GM19468 (cell line): ENCODE results near the gene AGRN.
"Not testable (repeated sequence)": the region's sequence is repeated elsewhere in the genome, so short reads cannot be mapped to it uniquely, and the experiment has no call there.

ENCODE experiments used
- ATAC-seq: cut with Tn5 transposase; IDR thresholded peaks from one replicate; pipeline ENCODE4 v1.9.1; 2021; ENCODE audit warnings: mild to moderate bottlenecking, moderate library complexity, moderate number of reproducible peaks; ENCODE audit not compliant: unreplicated experiment; ENCODE audit errors: extremely low read depth

The AGRN gene

DNA sequence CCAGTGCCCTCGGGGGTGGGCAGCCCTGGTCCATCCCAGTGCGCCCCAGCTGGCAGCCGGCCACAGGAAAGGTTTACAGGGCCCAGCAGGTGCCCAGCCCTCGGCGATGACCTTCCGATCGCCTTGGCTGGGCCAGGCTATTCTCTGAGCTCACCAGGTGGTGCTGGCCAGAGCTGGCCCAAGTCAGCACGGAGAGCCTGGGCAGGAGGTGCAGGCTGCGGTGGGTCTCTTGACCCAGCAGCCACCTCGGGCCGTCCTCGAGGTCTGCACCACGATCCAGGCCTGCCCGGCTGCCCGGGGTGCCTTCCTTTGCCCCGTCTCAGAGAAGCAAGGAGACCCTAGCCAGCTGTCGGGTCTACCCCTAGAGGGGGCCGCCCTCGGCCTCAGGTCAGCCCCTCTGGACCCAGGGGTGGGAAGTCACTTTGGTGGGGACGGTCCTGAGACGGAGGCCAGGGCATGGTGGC is 38.4 kb upstream of the AGRN start:
- ATAC-seq = no peak

DNA sequence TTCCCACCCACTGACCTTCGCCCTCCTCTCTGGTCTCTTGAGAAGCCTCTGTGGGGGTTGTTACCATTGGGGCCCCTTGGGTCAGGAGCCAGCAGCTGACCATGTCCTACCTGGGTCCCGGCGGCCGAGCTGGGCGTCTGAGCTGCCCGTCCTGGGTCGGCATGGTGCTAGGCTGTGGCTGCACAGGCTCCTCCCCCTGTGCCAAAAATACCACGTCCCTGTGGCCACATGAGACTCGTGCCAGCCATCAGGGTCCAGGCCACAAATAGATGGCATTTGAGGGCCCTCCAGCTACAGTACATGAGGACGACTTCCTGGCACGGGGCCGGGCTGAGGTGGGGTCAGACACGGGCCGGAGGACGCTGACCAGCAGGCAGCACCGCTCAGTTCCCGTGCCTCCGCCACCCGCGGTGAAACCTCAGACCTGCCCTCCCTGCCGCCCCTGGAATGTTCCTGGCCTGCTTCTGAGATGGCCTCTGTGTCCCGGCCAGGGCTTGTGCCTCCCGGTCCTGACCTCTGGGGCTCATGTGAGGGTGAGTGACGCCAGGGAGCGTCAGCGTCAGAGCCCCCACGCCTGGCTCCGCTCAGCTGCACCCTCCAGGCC is 37.9 kb upstream of the AGRN start, which contains the start of gene PERM1:
TSS of gene PERM1 (minus strand) at position 139 of the 604 bp plus-strand sequence. CDS start 1,064 bp downstream, outside the sequence.
- no peak for ATAC-seq

DNA sequence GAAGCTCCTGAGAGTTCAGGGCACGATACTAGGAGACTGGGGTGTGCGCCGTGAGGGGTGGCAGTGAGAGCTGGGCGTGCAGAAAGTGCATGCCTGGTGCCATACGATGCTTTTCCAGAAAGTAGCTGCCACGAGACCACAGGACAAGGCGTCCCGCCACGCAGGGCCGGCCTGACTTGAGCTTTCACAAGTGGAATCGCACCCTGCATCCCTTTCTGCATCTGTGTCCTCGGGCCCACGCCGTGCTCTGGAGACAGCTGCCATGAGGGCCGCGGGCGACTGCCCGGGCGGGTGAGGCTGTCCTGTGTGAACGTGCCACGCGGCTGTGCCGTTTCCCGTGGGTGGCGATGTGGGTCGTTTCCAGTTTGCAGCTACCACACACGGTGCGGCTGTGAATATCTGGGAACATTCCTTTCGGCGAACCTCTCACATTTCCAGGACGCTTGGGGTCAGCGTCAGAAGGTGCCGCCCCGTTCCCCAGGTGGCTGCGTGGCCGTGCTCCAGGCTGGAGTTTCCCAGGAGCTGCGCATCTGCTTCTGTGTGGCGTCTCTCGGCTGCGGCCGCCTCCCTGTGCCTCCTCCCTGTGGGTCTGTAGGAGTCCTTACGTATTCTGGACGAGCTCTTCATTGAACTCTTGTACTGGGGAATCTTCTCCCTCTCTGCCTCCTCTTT is 37.0 kb upstream of the AGRN start:
- no peak for ATAC-seq

DNA sequence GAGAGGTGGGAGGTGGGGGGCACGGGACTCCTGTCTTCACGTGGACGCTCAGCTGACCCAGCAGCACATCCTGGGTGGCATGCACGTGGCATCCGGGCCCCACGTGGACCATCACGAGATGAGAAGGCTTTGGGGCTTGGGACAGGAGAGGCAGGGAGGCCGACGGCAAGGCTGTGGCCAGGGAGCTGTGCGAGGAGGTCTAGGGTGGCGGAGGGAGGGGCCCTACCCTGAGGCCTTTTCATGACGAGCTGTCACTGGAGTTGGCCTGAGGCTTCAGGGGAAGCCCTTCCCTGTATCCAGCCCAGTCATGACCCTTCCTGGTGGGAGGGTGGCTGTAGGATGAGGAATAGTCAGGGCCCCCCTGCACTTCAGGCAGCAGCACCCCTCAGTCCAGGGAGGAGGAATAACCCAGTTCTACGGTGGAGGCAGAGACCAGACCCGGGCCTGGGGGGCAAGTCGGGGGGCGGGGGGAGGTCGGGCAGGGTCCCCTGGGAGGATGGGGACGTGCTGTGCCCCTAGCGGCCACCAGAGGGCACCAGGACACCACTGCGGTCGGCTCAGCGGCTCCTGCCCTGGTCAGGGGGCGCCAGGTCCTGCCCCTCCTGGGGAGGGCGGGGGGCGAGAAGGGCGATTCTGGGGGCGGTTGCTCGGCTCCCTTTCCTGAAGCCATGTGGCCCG is 36.0 kb upstream of the AGRN start:
- ATAC-seq = no peak

DNA sequence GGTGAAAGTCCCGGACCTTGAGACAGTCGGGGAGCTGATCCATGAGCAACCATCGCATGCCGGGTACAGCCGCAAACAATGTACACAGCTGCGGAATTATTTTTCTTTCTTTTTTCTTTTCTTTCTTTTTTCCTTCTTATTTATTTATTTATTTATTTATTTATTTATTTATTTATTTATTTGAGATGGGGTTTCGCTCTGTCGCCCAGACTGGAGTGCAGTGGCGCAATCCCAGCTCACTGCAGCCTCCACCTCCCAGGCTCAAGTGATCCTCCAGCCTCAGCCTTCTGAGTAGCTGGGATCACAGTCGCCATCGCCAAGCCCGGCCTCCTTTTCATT is 35.5 kb upstream of the AGRN start:
- no peak for ATAC-seq

DNA sequence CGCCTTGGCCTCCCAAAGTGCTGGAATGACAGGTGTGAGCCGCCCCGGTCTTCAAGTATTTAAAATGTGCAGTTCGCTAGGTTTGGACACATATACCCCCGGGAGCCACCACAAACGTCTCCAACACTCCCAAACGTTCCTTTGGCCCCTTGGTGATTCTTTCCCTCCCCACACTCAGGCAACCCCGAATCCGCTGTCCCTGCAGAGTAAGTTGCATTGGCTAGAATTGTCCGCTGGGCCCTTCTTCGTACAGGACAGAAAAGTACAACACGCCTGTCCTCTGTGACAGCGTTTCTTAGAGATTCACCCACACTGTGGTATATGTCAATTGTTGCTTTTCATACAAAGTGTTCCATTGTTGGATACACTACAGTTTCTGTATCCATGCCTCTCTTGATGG is 34.8 kb upstream of the AGRN start:
- no peak for ATAC-seq

DNA sequence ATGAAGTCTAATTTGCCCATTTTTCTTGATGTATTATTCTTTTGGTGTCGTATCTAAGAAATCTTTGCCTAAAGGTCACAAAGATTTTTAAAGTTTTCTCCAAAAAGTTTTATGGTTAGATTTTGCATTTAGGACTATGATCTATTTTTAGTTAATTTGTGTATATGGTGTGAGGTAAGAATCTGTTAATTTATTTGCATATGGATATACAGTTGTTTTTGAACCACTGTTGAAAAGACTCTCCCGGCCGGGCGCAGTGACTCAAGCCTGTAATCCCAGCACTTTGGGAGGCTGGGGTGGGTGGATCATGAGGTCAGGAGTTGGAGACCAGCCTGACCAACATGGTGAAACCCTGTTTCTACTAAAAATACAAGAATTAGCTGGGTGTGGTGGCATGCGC is 31.9 kb upstream of the AGRN start:
- ATAC-seq = not testable (repeated sequence)

DNA sequence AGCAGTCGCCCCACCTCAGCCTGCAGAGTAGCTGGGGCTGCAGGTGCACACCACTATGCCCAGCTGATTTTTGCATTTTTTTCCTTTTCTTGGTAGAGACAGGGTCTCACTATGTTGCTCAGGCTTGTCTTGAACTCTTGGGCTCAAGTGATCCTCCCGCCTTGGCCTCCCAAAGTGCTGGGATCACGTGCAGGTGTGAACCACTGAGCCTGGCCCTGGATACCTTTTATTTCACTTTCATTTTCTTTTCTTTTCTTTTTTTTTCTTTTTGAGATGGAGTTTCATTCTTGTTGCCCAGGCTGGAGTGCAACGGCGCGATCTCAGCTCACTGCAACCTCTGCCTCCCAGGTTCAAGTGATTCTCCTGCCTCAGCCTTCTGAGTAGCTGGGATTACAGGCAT is 28.6 kb upstream of the AGRN start:
- not testable (repeated sequence) for ATAC-seq

DNA sequence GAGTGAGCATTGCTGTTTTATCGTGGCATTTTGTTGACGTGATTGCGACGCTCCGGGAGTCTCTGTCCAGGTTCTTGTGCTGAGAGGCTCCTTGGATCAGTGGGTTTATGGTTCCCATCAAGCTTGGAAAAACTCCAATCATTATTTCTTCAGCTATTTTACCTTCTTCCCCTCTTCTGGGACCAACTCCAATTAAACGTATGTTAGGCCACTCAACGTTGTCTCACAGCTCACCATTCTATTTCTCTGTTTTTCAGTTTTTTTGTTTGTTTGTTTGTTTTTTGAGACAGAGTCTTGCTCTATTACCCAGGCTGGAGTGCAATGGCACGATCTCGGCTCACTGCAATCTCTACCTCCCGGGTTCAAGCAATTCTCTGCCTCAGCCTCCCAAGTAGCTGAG is 28.0 kb upstream of the AGRN start:
- no peak for ATAC-seq

DNA sequence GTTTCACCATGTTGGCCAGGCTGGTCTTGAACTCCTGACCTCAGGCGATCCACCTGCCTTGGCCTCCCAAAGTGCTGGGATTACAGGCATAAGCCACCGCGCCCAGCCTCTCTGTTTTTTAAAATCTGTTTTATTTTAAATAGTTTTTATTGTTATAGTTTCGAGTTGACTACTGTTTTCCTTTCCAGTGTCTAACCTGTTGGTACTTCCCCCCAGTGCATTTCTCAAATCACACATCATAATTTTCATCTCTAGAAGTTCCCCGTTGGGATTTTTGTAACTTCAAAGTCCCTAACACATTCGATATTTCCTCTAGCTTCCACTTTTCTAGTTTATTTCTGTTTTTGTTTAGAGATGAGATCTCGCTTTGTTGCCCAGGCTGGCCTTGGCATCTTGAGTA is 27.6 kb upstream of the AGRN start:
- ATAC-seq = no peak

DNA sequence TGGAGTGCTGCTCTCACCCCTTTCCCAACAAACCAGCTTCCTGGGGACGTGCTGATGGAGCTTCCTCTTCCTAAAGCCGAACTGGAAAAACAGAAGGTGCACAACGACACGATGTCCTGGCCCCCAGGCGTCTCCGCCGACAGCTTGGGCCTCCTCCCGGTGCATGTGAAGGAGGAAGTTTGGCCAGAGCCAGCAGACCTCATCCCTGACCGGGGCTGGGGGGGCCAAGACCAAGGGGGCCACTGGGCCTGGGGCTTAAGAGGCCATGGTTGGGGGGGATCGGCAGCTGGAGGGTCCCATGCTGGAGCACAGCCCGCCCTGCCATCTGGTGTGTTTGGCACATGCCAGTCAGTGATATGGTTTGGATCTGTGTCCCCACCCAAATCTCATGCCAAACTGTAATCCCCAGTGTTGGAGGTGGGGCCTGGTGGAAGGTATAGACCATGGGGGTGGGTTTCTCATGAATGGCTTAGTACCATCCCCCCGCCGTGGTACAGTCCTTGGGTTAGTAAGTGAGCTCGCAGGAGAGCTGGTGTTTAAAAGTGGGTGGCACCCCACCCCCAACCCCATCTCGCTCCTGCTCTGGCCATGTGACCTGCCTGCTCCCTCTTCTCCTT is 26.4 kb upstream of the AGRN start:
- no peak for ATAC-seq

DNA sequence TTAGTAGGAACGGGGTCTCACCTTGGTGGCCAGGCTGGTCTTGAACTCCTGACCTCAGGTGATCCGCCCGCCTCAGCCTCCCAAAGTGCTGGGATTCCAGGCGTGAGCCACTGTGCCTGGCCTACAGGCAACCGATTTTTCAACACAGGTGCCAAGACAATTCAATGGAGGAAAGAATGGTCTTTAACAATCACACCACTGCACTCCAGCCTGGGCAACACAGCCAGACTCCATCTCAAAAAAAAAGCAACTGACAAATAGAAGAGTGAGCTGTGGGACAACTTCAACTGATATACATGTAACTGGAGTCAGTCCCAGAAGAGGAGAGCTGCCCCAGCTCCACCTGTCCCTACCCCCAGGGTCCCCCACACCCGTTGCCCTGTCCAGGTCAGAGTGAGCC is 25.4 kb upstream of the AGRN start:
- ATAC-seq = not testable (repeated sequence)

DNA sequence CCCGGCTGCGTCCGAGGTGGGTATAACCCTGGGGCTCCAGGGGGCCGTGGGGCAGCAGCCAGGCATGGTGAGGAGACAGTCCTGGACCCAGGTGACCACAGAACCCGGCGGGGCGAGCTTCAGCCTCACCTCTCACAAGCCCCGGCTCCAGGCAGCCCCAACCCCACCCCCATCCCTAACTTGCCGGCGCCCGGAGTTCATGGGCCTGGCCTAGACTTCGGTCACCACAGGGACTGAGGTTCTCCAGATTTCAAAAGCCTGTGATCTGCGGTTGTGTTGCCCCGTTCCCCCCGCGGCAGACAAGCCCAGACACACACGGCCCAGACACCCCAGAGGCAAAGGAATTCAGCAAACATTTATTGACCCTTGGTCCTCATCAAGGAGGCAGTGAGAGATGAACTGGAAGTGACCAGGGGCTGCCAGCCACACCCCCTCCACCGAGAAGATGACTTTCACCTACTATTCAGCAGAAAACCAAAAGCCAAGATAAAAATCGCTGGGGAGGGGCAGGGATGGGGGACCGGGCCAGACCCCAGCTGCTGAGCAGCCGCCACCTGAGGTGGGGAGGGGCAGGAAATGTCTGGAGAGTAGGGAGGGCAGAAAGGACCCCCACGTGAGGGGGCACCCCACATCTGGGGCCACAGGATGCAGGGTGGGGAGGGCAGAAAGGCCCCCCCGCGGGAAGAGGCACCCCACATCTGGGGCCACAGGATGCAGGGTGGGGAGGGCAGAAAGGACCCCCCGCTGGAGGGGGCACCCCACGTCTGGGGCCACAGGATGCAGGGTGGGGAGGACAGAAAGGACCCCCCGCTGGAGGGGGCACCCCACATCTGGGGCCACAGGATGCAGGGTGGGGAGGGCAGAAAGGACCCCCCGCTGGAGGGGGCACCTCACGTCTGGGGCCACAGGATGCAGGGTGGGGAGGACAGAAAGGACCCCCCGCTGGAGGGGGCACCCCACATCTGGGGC is 24.0 kb upstream of the AGRN start:
- no peak for ATAC-seq

DNA sequence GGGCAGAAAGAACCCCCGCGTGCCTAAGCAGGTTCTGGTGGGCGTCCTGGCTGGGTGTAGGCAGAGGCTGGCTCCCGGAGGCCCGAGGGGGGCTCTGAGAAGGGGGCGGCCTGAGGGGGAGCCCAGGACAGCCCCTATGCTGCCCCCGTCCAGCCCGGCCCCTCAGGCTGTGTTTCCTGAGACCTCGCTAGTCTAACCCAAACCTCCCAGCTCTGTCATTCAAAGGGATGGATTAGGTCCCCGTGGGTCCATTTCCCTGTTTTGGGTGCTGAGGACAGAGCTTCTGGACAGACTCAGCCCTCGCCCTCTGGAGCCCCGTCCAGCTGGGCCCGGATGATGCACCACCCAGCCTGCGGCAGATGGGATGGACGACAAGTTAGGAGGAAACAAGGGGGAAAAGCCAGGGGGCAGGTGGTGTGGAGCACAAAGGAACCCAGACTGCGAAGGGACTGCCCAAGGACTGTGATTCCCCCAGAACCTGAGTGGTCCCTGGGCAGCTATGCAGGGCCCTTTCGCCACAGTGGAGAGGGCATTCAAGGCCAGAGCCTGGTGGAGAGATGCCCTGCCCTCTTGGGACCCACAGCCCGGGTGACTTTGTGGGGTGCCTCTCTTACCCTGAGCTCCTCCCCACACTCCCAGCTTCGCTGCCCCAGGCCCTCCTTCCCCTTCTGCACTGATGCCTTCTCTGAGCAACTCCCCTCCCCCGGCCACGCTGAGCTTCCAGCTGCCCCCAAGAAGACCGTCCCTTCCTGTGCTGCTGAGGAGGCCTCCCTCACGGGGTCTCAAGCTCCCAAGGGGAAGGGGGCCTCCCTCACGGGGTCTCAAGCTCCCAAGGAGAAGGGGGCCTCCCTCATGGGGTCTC is 22.8 kb upstream of the AGRN start:
- ATAC-seq = no peak

DNA sequence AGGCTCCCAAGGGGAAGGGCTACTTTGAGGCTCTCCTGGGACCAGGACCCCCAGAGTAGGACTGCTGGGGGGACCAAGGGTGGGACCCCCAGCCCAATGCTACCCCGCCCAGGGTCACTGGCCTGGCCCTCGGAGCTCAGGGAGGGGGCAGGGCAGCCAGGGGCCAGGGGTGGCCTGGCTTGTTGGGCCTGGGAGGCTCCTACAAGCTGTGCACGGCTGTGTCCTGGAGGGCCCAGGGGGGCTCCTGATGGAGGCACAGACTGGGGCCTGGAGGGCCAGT is 22.3 kb upstream of the AGRN start:
- ATAC-seq = no peak

DNA sequence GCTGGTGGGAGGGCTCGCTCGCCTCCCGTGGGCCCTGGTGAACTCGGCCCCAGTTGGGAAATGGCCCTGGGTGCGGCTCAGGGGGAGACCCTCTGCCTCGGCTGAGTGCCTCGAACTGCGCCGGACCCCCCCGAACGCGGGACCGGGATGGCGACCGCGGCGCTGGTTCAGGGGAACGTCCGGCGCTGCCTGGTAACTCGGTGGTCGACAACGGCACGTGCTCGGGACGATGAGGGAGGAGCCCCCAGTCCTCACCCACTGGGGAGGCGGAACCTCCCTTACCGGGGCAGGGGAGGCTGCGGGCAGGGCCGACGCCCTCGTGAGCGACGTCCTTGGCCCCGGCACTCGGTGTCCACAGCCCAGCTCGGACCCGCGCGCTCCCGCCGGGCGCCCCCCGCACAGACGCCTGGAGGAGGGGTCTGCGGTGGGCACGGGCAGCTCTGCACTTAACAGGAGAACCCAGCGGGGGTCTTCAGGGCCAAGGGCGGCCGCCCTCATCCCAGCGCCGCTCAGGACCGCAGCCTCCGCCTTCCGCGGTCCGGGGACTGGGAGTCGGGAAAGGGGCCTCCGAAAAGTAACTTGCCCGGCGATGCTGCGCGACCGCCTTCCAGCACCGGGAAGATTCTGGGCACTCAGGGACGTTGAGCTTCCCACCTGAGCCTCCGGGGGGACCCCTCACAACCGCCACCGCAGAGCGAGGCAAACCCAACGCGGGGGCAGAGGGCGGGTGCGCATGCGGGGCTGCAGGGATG is 21.8 kb upstream of the AGRN start:
- ATAC-seq = no peak

DNA sequence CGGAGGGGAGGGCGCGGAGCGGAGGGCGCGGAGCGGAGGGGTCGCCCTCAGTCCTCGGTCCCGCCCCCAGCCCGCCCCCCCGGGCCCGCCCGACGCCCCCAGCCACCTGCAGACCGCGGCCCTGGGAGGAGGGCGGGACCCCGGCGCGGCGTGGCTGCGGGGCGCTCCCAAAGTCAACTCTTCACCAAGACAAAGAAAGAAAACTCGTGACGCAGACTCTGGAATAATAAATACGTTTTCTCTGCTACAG is 21.2 kb upstream of the AGRN start:
- no peak for ATAC-seq

DNA sequence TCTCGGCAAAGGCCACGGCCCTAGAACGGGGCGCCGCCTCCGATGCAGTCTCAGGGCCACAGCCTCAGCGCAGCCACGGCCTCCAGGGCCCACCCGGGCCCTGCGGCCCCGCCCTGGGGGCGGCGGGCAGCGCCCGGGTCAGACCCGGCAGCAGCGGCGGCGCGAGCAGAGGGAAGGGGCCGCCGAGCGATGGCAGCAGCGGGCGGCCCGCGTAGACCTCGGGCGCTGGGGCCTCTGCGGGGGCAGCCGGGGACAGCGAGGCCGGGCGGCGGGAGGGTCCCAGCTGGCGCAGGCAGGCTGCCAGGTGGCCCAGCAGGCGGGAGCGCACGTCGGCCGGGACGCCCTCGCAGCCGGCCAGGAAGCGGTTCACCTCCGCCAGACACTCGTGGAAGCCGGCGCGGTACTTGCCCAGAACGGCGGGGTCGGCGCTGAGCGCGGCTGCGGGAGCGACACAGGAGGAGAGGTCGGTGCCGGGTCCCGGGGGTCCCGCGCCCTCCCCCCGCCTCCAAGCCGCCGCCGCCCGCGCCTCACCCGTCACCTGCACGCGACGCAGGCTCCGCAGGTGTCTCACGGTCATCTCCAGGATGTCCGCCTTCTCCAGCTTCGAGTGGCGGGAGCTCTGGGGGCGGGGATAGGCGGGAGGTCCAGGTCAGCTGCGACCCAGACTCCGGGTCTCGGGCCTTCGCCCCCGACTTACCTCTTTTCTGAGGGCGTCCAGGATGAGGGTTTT is 20.8 kb upstream of the AGRN start:
- ATAC-seq = no peak
